ENCODE data around the gene MCMBP.

Gene MCMBP

GRCh38 chr10:119859420-119860258 is 13.0 kb downstream of the MCMBP start:
- Histone ChIP-seq H3K4me3 (no peak overlapping the region), H3K27ac (no peak overlapping the region)
- TF ChIP-seq, protein P1, sequence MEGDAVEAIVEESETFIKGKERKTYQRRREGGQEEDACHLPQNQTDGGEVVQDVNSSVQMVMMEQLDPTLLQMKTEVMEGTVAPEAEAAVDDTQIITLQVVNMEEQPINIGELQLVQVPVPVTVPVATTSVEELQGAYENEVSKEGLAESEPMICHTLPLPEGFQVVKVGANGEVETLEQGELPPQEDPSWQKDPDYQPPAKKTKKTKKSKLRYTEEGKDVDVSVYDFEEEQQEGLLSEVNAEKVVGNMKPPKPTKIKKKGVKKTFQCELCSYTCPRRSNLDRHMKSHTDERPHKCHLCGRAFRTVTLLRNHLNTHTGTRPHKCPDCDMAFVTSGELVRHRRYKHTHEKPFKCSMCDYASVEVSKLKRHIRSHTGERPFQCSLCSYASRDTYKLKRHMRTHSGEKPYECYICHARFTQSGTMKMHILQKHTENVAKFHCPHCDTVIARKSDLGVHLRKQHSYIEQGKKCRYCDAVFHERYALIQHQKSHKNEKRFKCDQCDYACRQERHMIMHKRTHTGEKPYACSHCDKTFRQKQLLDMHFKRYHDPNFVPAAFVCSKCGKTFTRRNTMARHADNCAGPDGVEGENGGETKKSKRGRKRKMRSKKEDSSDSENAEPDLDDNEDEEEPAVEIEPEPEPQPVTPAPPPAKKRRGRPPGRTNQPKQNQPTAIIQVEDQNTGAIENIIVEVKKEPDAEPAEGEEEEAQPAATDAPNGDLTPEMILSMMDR (IDR thresholded peaks at IDR 0.05), result peak; percentile 41
- no peak for DNase-seq (ENCODE audit: low spot score)

DNA sequence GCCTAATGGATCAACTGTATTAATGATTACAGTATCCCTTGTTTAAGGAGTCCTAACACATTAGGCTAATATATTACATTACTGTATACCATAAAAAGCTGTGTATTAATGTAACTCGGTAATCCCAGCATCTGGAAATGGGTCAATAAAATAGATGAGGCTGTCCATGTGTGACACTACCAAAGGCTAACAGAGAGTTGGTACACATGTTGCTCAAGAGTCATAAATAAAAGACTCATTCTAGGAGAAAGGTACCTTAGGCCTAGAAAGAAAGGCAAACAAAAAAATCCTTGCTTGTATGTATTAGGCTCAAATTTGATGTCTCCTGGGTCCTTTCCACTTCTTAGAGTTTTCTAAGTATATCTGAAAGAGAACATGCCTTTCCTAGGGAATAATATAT is 14.6 kb downstream of the MCMBP start:
- DNase-seq (ENCODE audit: low spot score), result no peak
- no peak overlapping the region for H3K27ac ChIP-seq
- TF ChIP-seq, protein P1 (IDR thresholded peaks at IDR 0.05), result no peak

DNA sequence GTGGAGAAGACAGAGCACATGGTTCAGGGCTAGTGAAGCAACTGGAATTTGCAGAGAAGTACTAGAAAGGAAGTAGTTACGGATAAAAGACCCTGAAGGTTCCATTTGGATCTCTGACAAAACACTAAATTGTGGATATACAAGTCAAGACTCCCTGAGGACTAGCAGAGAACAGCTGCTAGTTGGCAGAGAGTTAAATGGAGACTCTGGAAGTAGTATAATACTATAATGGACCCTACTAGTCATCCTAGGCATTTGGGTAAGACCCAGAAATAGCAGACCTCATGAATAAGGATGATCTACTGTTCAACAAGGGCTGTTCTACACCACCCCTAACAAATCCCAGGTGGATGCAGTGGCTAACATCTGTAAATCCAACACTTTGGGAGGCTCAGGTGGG is 19.1 kb downstream of the MCMBP start:
- DNase-seq (ENCODE audit: low spot score), result no peak
- no peak overlapping the region for H3K4me3 ChIP-seq
- no peak overlapping the region for H3K27ac ChIP-seq
- TF ChIP-seq, protein P1 (IDR thresholded peaks at IDR 0.05), result no peak

More for the DNA sequence above, 14.6 kb downstream of the MCMBP start:
- no peak overlapping the region for H3K4me3 ChIP-seq

GRCh38 chr10:119852822-119853221 is 19.8 kb downstream of the MCMBP start:
- TF ChIP-seq, protein P1 (IDR thresholded peaks at IDR 0.05), result no peak
- no peak overlapping the region for H3K4me3 ChIP-seq
- DNase-seq (ENCODE audit: low spot score), result no peak
- H3K27ac ChIP-seq, result no peak overlapping the region

DNA sequence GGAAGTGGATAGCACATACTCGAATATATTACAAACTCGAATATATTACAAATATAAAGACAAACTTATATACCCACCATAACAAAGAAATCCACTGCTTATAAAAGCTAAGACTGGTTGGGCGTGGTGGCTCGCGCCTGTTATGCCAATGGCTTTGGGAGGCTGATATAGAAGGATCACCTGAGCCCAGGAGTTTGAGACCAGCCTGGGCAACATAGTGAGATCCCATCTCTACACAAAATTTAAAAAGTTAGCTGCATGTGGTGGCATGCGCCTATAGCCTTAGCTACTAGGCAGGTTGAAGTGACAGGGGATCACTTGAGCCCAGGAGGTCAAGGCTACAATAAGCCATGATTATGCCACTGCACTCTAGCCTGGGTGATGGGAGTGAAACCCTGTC is 20.4 kb downstream of the MCMBP start:
- DNase-seq (ENCODE audit: low spot score), result no peak
- Histone ChIP-seq H3K27ac (no peak overlapping the region), H3K4me3 (no peak overlapping the region)
- TF ChIP-seq, protein P1 (IDR thresholded peaks at IDR 0.05), result no peak

DNA sequence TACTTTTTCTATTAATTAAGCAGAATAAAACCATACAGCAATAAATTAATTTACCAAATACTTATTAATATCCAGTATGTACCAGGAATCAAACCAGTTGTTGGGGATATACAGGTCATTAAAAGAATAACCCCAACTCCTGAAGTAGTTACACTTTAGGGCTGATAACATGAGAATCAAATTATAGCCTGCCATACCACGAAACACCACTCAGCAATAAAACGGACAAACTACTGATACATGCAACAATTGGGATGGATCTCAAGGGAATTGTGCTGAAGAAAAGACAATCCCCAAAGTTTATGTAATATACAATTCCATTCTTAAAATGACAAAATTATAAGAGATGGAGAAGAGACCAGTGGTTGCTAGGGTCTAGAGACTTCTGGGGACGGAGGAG is 22.7 kb downstream of the MCMBP start:
- DNase-seq (ENCODE audit: low spot score), result no peak

More for the DNA sequence above, 22.7 kb downstream of the MCMBP start:
- TF ChIP-seq, protein P1 (IDR thresholded peaks at IDR 0.05), result no peak
- no peak overlapping the region for H3K27ac ChIP-seq
- H3K4me3 ChIP-seq, result no peak overlapping the region
